GM19397 (cell line): Measurements from ENCODE around the gene RDX.

ENCODE experiments used
- ATAC-seq: cut with Tn5 transposase; IDR thresholded peaks from one replicate; pipeline ENCODE4 v1.9.1; 2021; ENCODE audit warnings: mild to moderate bottlenecking, moderate library complexity; ENCODE audit not compliant: unreplicated experiment

RDX gene

DNA sequence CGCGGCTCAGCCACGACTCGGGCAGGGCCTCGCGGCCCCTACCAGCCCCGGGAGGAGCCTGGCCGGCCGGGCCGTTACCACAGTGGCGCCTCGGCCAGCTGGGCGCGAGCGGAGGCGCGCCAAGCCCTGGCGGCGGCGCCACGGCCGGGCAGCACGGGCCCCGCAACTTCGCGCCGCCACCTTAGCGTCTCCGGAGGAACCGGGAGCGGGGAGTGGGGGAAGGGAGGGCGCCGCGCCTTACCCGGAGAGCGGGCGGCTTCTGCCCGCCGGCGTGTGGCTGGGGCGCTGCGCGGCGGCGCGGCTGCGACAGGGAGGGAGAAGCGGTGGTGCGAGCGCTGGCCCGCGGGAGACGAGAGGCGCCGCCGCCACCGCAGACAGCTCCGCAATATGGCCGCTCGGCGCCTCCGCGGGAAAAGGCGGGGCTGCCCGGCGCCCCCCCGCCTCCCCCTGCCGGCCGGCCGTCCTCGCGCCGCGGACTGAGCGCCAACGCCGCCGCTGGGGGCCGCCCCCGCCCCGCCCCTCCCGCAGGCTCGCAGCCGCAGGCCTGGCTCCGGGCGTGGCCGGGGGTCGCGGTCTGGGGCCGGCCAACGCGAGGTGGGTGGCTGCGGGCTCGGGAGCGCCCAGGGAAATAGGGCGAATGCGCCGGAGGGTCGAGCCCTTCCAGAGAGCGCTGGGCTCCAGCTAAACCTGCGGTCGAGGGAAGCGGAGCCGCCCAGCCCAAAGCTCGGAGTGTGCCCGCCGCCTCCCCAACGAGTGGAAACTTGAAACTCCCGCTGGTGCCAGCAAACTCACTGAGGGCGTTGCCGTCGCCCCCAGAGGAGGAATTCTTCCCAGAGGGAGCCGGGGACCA, at the start of gene RDX:
Gene RDX (minus strand): TSS at position 389 of the 850 bp plus-strand sequence. CDS start 16,922 bp downstream, outside the sequence.
- ATAC-seq: peak; percentile 82

GRCh38 chr11:110345743-110346142, 49.3 kb upstream of the RDX start:
- ATAC-seq: no peak

DNA sequence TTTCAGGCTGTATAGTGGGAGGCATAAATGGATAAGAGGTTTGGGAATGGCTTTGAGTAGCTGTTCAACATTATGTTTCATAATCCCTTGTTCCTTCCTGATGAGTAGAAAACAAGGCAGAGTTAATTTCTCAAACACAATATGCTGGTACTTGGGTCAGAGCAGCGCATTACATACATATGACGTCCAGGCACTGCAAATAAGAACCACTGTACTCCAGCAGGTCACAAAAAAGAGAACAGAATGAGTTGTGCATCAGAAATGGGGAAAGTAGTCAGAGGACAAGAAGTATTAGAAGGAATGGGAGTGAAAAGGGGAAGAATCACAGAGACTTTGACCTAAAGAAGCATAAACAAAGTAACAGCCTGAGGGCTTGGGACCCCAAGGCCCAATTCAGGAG, 44.0 kb upstream of the RDX start:
- no peak for ATAC-seq

DNA sequence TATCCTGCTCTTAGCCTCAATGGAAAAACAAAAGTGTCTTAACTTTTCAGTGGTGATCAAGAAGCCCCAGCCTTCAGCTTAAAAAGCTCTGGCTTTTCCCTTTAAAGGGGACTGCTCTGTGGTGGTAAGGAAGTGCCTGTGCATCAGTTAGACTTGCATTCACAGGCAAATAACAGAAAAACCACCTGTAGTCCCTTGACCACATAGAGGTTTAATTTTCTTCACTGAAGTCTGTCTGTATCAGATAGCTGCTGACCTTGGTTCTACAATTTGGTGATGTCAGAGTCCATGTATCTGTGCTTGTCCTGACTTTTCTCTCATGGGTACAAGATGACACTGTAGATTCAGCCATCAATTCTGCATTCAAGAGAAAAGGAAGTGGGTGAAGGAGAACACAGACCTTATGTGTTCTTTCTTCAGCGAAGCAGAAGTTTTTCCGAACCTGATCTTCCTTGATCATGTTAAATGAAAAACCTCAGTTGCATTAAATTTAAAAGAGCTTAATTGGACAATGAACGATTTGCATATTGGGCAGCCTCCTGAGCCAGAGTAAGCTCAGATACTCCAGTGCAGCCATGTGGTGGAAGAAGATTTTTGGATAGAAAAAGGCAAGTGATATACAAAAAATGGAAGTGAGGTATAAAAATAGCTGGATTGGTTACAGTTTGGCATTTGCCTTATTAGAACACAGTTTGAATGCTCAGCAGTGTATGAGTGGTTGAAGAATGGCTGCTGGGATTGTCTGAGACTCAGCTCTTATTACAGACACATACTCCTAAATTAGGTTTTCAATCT, 43.2 kb upstream of the RDX start:
- ATAC-seq: no peak

- no peak for ATAC-seq
Measured at GRCh38 chr11:110338684-110339083, 42.3 kb upstream of the RDX start.

DNA sequence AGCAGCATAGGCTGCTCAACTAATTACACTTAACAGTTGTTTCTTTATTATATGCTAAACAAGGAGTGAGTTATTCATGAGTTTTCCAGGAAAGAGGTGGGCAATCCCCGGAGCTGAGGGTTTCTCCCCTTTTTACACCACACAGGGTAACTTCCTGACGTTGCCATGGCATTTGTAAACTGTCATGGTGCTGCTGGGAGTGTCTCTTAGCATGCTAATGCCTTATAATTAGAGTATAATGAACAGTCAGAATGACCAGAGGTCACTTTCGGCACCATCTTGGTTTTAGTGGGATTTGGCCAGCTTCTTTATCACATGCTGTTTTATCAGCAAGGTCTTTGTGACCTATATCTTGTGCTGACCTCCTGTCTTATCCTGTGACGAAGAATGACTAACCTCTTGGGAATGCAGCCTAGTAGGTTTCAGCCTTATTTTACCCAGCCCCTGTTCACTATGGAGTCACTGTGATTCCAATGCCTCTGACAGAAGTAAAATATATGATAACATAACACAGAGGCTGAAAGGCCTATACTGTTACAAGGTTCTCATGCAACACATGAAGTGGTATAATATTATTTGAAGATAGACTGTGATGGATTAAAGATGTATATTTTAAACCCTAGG, 41.3 kb upstream of the RDX start:
- no peak for ATAC-seq

GRCh38 chr11:110336054-110336453, 39.6 kb upstream of the RDX start:
- ATAC-seq: no peak

DNA sequence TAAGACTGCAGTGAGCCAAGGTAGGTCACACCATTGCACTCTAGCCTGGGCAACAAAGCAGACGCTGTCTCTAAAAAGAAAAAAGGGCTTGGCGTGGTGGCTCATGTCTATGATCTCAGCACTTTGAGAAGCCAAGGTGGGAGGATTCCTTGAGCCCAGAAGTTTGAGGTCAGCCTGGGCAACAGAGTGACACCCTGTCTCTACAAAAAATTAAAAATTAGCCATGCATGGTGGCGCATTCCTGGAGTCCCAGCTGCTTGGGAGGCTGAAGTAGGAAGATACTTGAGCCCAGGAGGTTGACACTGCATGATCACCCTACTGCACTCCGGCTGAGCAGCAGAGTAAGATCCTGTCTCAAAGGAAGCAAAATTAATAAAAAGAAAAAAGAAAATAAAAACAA, 38.9 kb upstream of the RDX start:
- no peak for ATAC-seq

DNA sequence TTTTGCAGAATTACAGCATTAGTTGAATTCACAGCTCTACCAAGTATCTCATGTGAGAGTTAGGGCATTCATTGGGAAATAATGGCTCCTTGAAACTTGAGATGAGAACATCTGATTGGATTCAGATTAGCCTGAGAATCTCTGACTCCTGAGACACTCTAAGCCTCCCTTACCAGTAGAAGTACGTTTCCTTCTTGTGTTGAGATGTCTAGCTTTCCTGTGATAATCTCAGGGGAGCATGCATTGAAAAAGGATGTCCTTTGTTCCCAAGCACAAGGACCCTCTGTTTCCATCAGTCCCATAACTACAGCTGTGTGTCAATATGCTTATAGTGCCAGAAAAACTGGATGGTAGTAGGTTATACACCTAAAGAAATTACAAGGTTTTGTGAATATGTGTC, 35.2 kb upstream of the RDX start:
- ATAC-seq: no peak

DNA sequence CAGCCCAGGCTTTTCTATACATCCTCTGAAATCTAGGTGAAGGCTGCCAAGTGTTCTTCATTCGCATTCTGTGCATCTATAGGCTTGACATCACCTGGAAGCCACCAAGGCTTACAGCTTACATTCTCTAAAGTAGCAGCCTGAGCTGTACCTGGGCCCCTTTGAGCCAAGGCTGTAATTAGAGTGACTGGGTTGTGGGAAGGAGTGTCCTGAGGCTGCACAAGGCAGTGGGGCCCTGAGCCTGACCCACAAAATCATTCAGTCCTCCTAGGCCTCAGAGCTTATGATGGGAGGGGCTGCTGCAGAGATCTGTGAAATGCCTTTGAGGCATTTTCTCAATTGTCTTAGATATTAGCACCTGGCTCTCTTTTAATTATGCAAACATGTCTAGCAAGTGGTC, 33.0 kb upstream of the RDX start:
- ATAC-seq: no peak

- no peak for ATAC-seq
Measured at GRCh38 chr11:110327508-110327907, 31.1 kb upstream of the RDX start.

GRCh38 chr11:110323786-110324185, 27.4 kb upstream of the RDX start:
- ATAC-seq: no peak

DNA sequence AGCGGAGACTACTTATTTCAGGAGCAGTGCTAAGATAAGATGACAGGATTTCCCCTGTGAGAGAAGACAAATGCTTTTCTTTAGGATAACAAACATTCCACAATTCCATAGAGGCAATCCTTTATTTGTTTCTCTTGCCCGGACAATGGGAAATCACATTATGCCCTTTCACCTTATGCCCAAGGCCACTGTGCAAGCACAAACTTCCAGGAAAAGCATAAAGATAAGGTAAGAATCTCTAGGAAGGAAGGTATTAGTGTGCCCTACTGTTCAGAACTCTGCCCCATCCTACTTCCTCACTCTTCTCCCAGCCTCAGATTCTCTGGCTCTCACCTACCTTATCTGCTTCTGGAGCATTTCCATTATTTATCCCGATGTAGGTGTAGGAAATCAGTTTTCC, 23.1 kb upstream of the RDX start:
- no peak for ATAC-seq

DNA sequence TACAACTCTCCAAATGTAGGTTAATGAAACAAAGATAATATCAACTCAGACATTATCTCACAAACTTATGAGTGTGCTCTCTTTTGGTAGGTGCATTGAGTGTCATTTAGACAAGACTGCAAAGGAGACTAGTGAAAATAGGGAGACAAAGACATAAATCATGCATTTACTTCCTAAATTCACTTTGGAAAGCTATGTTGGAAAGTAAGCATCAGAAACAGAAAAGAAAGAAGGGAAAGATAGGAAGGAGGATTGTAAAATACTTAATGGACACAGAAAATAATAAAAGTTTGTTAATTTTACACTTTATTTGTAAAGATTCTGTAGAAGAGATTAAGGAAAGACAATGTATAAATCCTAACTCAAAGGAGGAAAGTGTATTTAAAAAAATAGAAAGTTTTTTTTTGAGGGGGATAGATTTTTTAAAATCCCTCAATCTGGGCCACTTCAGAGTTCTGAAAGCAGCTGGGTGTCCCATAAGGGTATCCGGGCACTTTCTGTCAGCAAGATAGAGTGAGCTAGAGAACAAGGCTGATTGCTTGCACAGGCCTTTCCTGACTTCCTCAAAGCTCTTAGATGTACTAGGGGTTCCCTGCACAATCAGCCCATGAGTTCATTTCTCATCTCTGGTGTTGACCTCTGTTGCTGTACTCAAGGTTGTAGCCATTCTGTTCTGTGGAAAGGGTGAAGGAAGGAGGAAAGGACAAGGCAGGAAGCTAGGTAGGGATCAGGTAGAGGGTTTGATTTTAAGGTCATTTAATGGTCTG, 22.4 kb upstream of the RDX start:
- ATAC-seq: no peak

DNA sequence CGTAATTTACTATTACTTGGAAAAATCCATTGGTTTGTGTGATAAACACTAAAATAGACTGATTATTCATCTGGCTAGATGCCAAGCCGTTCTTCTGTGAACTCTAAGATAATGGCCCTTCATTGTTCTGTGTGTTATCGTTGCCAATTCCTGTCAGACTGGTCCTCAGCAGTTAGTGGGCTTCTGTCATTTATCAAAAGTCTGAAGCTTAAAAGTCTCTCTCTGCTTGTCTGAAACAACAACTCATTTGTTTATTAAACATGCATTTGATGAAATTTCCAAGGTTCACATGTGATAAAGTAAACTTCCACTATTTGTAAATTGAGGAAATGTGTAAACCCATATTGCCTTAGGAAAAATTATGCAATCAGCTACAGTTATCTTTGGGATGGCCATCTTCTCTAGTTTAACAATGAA, 21.1 kb upstream of the RDX start:
- no peak for ATAC-seq

GRCh38 chr11:110314366-110315095, 18.1 kb upstream of the RDX start:
- ATAC-seq: no peak

- no peak for ATAC-seq
Measured at GRCh38 chr11:110312670-110313069, 16.3 kb upstream of the RDX start.

DNA sequence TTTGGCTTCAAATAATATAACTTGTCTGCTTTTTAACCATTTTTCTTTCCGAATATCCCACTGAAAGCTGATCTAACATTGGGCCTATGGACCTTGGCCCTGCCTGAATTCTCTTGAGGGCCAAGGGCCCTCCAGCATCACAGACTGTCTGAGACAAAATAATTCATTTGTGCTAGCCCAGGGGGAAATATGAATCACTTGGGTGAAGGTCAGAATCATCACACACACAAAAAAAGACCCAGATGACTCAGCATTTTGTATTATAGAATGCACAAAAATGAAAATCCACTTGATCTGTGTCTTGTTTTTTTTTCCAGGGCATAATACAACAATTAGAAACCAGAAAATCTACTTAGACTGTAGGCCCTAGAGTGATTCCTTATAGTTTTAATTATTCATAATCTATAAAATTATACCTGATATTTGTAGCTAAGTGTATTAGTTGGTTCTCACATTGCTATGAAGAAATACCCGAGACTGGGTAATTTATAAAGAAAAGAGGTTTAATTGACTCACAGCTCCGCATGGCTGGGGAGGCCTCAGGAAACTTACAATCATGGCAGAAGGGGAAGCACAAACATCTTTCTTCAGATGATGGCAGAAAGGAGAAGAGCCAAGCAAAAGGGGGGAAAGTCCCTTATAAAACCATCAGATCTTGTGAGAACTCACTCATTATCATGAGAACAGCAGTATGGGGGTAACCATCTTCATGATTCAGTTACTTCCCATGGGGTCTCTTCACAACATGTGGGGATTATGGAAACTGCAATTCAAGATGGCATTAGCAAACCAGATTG, 15.6 kb upstream of the RDX start:
- ATAC-seq: no peak

- ATAC-seq: no peak
Measured at GRCh38 chr11:110308071-110308470, 11.7 kb upstream of the RDX start.
